Immature natural killer cell (primary cell): ENCODE measurements around the gene CDC42BPA. TPM values are rescaled to one million over a fixed set of nuclear protein-coding genes. Genes with fewer than 3 reads are reported as not detected.
"Not testable (repeated sequence)": the region's sequence is repeated elsewhere in the genome, so short reads cannot be mapped to it uniquely, and the experiment has no call there.

ENCODE experiments used
- DNase-seq, 3 donors: peaks; one replicate each; pipeline ENCODE4 v3.0.0; 2022; ENCODE audit warnings: mixed read lengths in 1 of 3
- H3K27ac Mint-ChIP-seq, 6 donors: one replicate each; pipeline ENCODE4 v1.8.0; 2020; ENCODE audit warnings: mixed read lengths in 6 of 6, mild to moderate bottlenecking in 5 of 6, inconsistent platforms in 4 of 6, moderate library complexity in 3 of 6
- H3K27me3 Mint-ChIP-seq, 3 donors: one replicate each; pipeline ENCODE4 v1.8.0; 2020 to 2021; ENCODE audit warnings: low read depth in 3 of 3, mild to moderate bottlenecking in 3 of 3, mixed read lengths in 3 of 3, moderate library complexity in 3 of 3, inconsistent platforms in 1 of 3
- H3K36me3 Mint-ChIP-seq, 3 donors: one replicate each; pipeline ENCODE4 v1.8.0; 2020; ENCODE audit warnings: mixed read lengths in 3 of 3, inconsistent platforms in 2 of 3, mild to moderate bottlenecking in 2 of 3
- H3K4me1 Mint-ChIP-seq, 2 donors: one replicate each; pipeline ENCODE4 v1.8.0; 2020; ENCODE audit warnings: inconsistent platforms in 2 of 2, mild to moderate bottlenecking in 2 of 2, mixed read lengths in 2 of 2, moderate library complexity in 1 of 2
- H3K4me3 Mint-ChIP-seq, 5 donors: one replicate each; pipeline ENCODE4 v1.8.0; 2020; ENCODE audit warnings: mild to moderate bottlenecking in 5 of 5, mixed read lengths in 5 of 5, inconsistent platforms in 3 of 5, moderate library complexity in 3 of 5
- H3K9me3 Mint-ChIP-seq, 6 donors: one replicate each; pipeline ENCODE4 v1.8.0; 2020; ENCODE audit warnings: mild to moderate bottlenecking in 6 of 6, mixed read lengths in 6 of 6, inconsistent platforms in 4 of 6, moderate library complexity in 3 of 6
- polyA plus RNA-seq, 3 donors: library from polyadenylated mRNA; unstranded; fragments of 300-500 nt; fragmentation: Illumina TruSeq; gene quantifications; one replicate each; pipeline ENCODE4 v1.2.3, GENCODE V29; 2021

Gene CDC42BPA
- polyA plus RNA-seq, 3 donors from 2014 or later, result 0.13 to 0.67 TPM; not detected in 1

DNA sequence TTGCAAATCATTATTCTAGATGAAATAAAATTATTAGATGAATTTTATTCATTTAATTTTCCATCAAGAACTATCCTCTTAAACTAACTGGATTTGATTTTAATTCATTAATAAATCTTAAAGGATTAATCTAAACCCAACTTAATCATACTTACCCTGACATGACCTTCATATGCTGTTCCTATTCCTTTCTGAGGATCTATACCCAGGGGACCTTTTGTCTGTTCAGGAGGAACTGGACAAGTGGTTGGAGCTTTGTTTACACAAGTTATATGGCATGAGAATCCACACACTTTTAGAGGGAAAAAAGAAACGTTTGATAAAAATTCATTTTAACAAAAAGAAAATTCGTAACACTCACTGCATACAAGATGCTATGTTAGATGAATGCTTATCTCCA, 283.0 kb downstream of the CDC42BPA start:
- no peaks in the 10 kb centered on the region for H3K4me1 Mint-ChIP-seq
- H3K27ac Mint-ChIP-seq, result no peak overlapping the region
- no peaks in the 10 kb centered on the region for H3K36me3 Mint-ChIP-seq
- DNase-seq, result no peak
- no peaks in the 10 kb centered on the region for H3K9me3 Mint-ChIP-seq
- peaks cover 1 to 2% (median 2%) of the 10 kb centered on the region in 3 donors for H3K27me3 Mint-ChIP-seq
- no peak overlapping the region for H3K4me3 Mint-ChIP-seq

DNA sequence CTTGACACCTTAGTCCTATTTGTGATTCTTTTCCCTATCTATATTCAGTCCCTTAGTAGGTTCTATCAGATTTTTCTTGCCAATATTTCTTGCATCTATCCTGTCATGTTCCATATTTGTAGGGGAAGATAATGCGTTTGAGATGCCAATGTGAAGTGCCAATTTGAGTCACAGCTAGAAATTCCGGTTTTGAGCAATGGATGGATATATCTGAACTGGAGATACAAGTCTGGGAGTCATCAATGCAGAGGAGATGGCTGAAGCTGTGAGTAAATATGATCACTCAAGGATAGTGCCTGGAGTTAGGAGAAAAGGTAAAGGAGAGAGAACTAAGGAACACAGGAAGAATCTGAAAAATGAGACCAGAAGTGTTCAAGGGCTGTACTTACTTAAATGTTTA, 284.4 kb downstream of the CDC42BPA start:
- no peaks in the 10 kb centered on the region for H3K9me3 Mint-ChIP-seq
- DNase-seq, result no peak
- H3K36me3 Mint-ChIP-seq, result no peaks in the 10 kb centered on the region
- no peak overlapping the region for H3K4me3 Mint-ChIP-seq
- no peaks in the 10 kb centered on the region for H3K4me1 Mint-ChIP-seq
- no peak overlapping the region for H3K27ac Mint-ChIP-seq
- H3K27me3 Mint-ChIP-seq, result peaks cover 0 to 2% (median 2%) of the 10 kb centered on the region in 3 donors

DNA sequence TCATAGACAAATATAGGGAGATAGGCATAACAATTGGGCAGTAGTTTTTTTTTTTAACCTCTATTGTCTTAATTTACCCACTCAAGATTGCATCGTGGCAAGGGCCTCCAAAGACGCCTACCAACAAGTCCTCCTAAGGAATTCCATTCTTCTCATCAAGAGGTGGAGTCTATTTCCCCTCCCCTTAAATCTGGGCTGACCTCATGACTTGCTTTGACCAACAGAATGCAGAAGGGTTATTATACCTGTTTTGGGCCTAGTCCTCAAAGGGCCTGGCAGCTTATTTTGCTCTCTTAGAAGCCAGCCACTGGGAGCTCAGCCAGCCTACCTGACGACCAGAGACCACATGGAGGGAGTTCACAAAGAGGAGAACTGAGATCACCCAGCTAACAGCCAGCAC, 285.9 kb downstream of the CDC42BPA start:
- no peaks in the 10 kb centered on the region for H3K36me3 Mint-ChIP-seq
- DNase-seq, result no peak
- H3K27me3 Mint-ChIP-seq, result peaks cover under 1 to 2% (median 2%) of the 10 kb centered on the region in 3 donors
- no peak overlapping the region for H3K27ac Mint-ChIP-seq
- no peak overlapping the region for H3K4me3 Mint-ChIP-seq
- no peaks in the 10 kb centered on the region for H3K9me3 Mint-ChIP-seq
- no peaks in the 10 kb centered on the region for H3K4me1 Mint-ChIP-seq

DNA sequence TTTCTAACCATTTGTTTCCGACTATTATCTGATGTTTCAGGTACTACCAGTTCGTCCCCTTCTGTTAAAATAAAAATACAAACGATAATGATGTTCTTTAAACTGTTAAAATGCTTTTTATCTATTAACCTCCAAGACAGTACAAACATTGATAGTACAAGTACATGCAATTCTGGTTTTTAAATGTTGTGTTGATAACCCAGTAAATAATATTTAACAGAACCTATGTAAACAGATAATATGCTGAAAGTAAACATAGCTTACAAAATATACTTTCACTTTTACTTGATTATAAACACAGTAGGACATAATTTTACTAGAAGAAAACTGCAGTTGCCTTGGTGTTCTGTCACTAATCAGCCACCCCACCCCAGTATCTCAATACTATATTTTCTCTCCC, 301.3 kb downstream of the CDC42BPA start:
- Mint-ChIP-seq H3K27me3 (peaks cover 0 to 5% (median 0%) of the 10 kb centered on the region in 3 donors), H3K4me1 (no peaks in the 10 kb centered on the region), H3K4me3 (no peak overlapping the region)

DNA sequence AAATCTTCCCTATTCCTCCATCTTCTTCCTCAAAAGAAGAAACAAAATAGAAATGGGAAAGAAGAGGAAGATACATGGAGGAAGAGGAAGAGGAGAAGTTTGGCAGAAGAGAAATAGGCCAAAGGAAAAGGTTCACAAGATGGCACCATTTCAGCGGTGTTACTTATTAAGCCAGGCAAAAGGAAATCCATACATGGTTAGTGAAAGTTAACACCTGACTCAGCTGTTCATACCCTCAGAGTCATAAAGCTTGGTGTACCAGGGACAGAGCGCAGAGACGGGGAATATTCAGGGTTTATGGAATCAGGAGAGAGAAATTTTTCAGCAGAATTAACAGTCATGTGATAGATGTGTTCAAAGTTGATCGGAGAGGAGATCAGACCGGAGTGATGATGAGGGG, 307.6 kb downstream of the CDC42BPA start:
- H3K9me3 Mint-ChIP-seq, result no peaks in the 10 kb centered on the region
- no peak overlapping the region for H3K4me3 Mint-ChIP-seq
- H3K4me1 Mint-ChIP-seq, result no peaks in the 10 kb centered on the region
- no peak overlapping the region for H3K27ac Mint-ChIP-seq
- no peaks in the 10 kb centered on the region for H3K36me3 Mint-ChIP-seq
- no peak for DNase-seq
- peaks cover 2 to 5% (median 4%) of the 10 kb centered on the region in 3 donors for H3K27me3 Mint-ChIP-seq

More for the DNA sequence above, 301.3 kb downstream of the CDC42BPA start:
- no peaks in the 10 kb centered on the region for H3K36me3 Mint-ChIP-seq
- H3K27ac Mint-ChIP-seq, result no peak overlapping the region
- no peak for DNase-seq
- peaks cover 0 to 2% (median 0%) of the 10 kb centered on the region in 6 donors for H3K9me3 Mint-ChIP-seq

DNA sequence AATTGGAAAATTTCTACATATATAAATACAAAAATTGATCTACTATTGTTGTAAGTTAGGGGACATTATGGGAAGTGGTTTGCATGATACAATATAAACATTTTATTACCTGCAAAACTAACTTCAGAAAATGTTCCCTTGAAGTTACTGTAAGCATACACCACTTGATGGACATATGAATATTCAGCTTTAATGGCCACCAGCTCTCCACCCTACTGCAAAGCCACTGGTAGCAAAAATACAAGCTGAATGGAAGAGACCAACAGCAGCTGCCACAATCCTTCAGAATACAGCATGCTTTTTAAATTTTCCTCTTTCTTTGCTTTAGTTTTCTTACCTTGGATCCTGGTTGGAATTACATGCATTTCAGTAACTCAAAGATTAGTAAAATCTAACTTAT, 308.4 kb downstream of the CDC42BPA start:
- Mint-ChIP-seq H3K27me3 (peaks cover 2 to 5% (median 4%) of the 10 kb centered on the region in 3 donors), H3K9me3 (no peaks in the 10 kb centered on the region), H3K27ac (no peak overlapping the region), H3K4me3 (no peak overlapping the region), H3K36me3 (no peaks in the 10 kb centered on the region), H3K4me1 (no peaks in the 10 kb centered on the region)
- no peak for DNase-seq

DNA sequence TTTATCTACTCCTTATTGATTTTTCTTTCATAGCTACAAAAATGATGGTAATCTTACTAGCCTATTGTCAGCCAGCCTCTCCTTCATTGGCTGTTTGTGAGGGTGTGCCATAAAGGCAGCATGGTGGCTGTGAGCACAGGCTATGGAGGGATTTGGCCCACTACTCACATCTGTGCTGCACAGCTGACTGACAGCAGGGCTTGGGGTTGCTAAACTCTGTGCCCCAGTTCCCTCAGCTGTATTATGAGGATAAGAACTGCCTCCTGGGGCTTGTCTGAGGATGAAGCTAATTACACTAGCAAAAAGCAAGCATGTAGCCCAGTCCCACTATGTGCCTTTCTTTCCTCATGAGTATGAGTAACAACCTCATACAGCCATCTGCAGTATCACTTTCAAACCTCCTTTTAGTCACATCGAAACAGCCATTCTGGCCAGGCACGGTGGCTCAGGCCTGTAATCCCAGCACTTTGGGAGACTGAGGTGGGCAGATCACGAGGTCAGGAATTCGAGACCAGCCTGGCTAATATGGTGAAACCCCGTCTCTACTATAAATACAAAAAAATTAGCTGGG, 312.0 kb downstream of the CDC42BPA start:
- Mint-ChIP-seq H3K36me3 (no peaks in the 10 kb centered on the region), H3K27ac (no peak overlapping the region), H3K27me3 (peaks cover 0 to 4% (median 2%) of the 10 kb centered on the region in 3 donors), H3K9me3 (no peaks in the 10 kb centered on the region), H3K4me3 (no peak overlapping the region), H3K4me1 (no peaks in the 10 kb centered on the region)
- no peak for DNase-seq

DNA sequence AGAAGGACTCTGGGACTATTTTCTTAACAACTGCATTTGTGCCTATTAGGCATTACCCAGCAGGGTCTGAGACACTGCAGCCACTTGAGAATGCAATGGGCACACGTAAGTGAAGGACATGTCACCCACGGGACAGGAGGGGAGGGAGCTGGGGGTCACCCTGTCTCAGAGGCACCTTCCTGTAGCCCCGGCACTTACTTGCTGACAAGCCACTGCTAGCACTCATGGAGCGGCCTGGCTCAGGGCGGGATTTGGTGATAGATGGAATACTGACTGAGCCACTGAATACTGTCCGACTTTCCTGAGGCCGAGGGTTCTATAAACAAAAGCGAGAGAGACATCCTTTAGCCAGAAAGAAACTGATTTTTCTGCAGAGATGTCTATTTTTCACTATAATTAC, 313.5 kb downstream of the CDC42BPA start:
- DNase-seq, result no peak
- no peak overlapping the region for H3K4me3 Mint-ChIP-seq
- no peaks in the 10 kb centered on the region for H3K36me3 Mint-ChIP-seq
- no peaks in the 10 kb centered on the region for H3K4me1 Mint-ChIP-seq
- no peak overlapping the region for H3K27ac Mint-ChIP-seq
- peaks cover 0 to 2% (median 0%) of the 10 kb centered on the region in 3 donors for H3K27me3 Mint-ChIP-seq
- no peaks in the 10 kb centered on the region for H3K9me3 Mint-ChIP-seq

DNA sequence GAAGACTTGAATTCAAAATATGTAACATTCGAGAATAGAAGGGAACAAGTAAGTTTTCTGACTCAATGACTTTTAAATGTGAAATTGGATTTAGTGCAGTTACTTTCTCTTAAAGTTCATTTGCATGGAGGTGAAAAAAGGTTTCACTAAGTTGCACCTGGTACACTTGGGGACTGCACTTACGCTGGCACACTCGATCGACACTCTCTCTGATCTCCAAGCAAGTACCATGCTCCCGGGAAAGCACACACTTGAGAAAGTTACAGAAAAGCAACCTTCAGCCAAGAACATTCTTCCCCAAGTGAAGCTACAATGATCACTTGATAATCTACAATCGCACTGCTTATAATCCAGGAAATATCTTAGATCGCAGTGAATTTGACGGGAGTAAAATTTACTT, 315.1 kb downstream of the CDC42BPA start:
- Mint-ChIP-seq H3K36me3 (no peaks in the 10 kb centered on the region), H3K9me3 (no peaks in the 10 kb centered on the region), H3K4me3 (no peak overlapping the region), H3K27me3 (peaks cover 0 to 6% (median 0%) of the 10 kb centered on the region in 3 donors), H3K4me1 (no peaks in the 10 kb centered on the region), H3K27ac (no peak overlapping the region)
- no peak for DNase-seq

DNA sequence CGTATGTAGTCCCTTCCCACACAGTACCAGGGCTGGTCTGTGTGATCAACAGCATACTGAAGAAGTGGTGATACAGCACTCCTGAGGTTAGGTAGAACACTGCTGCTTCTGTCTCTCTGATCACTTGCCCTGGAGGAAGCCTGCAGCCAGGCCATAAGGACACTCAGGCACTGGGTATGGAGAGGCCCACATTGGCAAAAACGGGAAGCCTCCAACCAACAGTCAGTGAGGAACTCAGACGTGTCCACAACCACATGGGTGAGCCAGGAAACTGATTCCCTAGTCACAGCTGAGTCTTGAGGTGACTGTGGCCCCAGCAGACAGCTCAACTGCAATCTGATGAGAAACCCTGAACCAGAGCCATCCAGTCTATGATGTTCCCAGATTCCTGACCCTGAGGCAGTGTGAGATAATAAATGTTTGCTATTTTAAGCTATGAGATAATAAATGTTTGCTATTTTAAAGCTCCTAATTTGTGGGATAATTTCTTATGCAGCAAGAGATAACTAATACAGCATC, 315.7 kb downstream of the CDC42BPA start:
- no peak for DNase-seq
- H3K36me3 Mint-ChIP-seq, result no peaks in the 10 kb centered on the region
- H3K27ac Mint-ChIP-seq, result no peak overlapping the region
- H3K9me3 Mint-ChIP-seq, result no peaks in the 10 kb centered on the region
- H3K4me1 Mint-ChIP-seq, result no peaks in the 10 kb centered on the region
- no peak overlapping the region for H3K4me3 Mint-ChIP-seq
- peaks cover 0 to 6% (median 0%) of the 10 kb centered on the region in 3 donors for H3K27me3 Mint-ChIP-seq

DNA sequence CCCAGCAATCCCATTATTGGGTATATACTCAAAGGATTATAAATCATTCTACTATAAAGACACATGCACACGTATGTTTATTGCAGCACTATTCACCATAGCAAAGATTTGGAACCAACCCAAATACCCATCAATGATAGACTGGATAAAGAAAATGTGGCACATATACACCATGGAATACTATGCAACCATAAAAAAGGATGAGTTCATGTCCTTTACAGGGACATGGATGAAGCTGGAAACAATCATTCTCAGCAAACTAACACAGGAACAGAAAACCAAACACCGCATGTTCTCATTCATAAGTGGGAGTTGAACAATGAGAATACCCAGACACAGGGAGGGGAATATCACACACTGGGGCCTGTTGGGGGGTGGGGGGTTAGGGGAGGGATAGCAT, 318.7 kb downstream of the CDC42BPA start:
- H3K27ac Mint-ChIP-seq, H3K36me3 Mint-ChIP-seq, H3K4me1 Mint-ChIP-seq, DNase-seq, H3K4me3 Mint-ChIP-seq, H3K9me3 Mint-ChIP-seq, H3K27me3 Mint-ChIP-seq: not testable (repeated sequence)

DNA sequence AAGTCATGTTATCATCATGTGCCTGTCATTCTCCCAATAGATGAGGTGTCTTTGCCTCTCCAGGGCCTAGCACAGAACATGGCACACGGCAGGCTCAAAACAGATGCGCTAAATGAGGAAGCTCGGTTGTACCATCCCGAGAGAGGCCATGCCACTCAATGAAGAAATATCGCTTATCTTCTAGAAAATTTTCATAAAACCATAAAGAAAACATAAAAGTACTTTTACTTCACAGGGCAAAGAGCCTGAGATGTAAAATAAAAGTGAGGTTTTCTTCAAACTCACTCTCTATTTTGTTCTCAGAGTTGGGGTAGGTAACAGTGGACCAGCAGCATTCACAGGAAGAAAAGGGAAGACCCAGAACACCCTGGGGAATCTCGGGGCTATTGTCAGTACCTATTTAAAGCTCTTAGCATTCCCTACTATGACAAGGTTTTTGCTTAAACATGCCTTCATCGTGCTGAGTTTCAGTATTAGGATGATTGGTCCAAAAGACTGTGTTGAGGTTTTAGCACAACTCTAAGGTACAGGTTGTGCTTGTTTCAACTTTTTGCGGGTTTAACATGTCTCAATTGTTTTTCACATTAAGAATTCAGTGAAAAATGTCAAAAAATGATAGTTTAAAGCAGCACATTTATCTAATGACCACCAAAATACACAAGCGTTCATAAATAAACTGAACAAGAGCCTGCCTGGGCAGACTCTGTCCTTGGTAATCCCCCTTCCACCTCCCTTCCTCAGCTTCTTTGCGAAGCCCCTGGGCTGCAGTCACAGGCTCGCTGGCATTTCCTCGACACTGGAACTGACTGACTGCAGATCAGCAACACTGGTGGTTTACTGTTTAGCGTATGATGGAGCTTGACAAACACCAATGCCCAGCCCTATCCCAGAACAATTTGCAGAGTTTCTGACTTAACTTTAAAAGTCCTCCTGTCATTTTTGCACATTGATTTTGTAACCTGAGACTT, 322.6 kb downstream of the CDC42BPA start:
- no peak for DNase-seq
- Mint-ChIP-seq H3K27ac (no peak overlapping the region), H3K9me3 (no peaks in the 10 kb centered on the region), H3K27me3 (peaks cover 0 to 7% (median 4%) of the 10 kb centered on the region in 3 donors), H3K4me3 (no peak overlapping the region), H3K4me1 (peaks cover 2 to 8% of the 10 kb centered on the region in 2 donors), H3K36me3 (no peaks in the 10 kb centered on the region)

DNA sequence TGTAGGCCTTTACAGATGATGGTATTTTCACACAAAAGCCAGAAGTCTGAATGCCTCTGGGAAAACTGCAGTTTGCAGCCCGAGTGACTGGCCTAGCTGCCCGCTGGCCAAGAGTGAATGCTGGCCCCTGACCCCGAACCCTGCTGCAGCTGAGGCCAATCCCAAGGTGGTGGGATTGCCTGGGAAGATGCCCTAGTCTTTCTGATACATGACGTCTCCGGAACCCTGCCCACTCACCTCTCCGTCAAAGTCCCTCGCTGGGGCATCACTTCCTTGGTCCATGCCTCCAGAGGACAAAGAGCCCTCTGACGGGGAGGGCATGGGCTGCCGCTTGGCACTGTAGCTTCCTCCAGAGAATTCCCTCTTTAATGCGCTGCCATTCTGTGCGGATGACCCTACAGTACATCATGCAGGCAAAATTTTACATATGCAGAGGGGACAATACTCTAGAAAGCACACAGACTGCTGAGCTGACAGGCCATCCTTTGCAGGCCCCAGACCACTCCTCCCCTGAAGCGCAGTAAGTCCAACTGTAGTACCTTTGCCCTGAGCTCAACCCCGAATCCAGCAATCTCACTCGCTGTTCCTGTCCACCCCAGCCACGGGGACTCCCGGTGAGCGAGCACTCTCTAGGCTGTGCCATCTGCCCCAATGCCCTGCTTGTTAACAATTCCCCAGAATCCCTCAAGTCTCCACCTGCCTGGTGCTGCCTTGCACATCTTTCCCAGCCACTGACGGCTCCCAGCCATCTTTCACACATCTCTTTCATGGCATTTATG, 323.5 kb downstream of the CDC42BPA start:
- Mint-ChIP-seq H3K36me3 (no peaks in the 10 kb centered on the region), H3K27me3 (peaks cover 0 to 7% (median 4%) of the 10 kb centered on the region in 3 donors), H3K27ac (peak overlapping the region in 1 of 6 donors; percentile 24), H3K4me3 (no peak overlapping the region), H3K4me1 (peaks cover 10 to 17% of the 10 kb centered on the region in 2 donors), H3K9me3 (no peaks in the 10 kb centered on the region)
- no peak for DNase-seq
